HG02642 (cell line): ENCODE results near the gene WNT3A.

Experiments used
- ATAC-seq: cut with Tn5 transposase; IDR thresholded peaks from one replicate; pipeline ENCODE4 v1.9.1; 2021; ENCODE audit warnings: mild to moderate bottlenecking; ENCODE audit not compliant: unreplicated experiment, poor library complexity

The WNT3A gene

DNA sequence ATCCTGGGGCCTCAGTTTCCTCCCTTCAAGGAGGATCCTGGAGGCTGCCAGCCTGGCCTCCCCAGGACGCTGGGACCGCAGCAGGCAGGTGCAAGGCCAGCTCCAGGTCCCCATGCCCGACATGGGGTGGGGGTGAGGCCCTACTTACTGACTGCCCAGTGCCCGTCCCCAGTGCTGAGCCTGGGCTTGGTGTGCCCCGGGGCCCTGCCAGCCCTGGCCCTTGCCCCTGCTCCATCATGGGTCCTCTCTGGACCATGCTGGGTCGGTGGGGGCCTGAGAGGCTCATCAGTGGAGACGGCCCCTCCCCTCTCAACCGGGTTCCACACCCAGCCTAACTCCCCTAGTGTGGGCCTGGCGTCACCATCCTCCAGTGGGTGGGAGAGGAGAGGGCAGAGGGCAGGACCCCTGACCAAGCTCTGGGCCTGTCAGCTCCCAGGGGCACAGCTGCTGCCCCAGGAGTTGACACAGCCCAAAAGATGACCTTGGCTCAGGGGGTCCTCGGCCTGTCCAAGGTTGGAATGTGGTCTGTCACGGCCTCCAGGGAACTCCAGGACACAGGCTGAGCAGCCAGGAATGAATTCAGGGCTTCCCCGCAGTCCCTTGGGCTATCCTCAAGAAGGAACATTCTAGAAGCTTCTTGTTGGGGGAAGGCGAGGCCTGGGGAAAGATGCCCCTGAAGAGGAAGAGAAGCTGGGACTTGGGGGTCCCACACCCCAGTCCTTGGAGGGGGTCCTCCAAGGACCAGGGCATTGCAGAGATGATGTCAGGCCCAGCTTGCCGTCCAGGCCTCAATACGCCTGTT, 58.1 kb downstream of the WNT3A start:
- ATAC-seq, result no peak

DNA sequence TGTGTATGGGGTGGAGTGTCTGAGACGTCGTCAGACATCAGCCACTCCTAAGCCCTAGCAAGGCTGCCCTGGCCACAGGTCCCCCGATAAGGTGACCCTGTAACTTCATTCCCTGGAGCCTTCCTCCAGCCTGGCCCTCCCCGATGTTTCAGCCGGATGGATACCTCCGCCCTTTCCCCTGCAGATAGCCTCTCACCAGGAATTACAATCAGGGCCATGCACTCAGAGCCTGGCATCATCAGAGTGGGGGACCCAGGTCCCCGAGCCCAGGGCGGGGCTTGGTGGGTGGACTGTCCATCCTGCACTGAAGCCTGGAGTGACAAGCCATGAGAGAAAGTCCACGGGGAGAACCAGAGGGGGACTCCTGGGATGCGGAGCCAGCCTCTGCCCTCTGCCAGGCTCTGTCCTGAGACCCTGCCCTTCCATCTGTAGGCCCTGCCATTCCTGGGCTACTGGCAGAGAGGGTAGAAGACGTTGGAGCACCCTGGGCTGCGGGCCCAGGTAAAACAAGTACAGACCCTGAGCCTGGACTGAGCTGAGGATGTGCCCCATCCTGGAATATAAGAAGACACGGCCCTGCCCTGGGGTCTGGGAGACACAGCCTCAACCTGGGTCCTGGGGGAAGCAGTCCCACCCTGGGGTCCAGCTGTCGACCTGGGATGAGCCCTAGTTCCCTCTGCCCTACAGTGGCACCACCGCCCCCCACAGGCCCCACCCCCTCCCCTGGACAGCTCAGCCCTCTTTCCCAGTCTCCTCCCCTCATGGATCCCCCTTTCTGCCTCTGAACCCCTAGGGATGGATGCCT, 58.9 kb downstream of the WNT3A start:
- ATAC-seq, result no peak

DNA sequence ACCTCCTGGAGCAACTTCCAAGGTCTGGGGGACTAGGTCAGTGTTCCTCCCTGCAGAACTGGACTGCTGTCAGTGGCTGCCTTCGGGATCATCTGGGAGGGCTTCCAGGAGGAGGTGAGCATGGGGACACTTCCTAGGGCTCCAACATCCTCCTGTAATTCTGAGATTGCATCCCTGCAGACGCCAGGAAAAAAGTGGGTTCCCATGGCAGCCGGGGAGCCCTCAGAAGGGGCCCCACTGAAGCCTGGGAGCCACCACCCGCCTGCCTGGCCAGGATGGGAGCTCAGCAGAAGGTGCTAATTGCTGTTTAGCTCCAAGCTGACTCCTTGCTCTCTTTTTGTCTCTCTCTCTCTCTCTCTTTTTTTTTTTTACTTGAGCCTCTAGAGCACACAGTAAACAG, 59.6 kb downstream of the WNT3A start:
- no peak for ATAC-seq

DNA sequence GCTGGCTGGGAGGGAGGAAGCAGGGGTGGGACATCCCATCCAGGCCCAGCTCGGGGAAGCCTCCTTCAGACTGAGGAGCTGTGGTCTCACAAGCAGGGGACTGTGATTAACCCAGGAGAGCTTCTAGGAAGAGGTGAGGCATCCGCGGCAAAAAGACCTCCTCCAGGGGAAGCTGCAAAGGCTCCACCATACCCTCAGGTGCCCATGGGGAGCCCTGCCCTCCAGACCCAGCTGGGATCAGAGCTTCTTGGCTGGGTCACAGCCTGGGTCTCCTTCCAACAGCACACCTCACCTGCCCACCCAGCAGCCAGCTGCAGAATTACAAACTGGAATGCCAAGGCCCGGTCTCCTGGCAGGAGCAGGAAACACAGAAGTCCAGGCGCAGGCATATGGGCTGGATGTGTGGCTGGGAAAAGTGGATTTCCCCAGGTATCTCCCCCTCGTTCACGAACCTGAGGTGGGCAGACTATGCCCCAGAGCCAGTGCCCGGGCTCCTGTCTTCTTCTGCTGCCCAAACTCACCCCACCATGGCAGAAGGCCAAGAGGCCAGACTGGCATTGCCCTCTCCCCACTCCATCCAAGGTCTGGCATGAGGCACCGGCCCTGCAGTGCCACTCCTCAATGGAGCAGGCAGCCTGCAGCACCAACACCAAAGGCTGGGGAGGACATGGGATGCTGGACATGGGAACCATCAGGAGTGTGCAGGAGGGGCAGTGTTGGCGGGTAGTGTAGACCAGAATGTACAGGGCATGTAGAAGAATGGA, 60.3 kb downstream of the WNT3A start:
- ATAC-seq, result no peak

DNA sequence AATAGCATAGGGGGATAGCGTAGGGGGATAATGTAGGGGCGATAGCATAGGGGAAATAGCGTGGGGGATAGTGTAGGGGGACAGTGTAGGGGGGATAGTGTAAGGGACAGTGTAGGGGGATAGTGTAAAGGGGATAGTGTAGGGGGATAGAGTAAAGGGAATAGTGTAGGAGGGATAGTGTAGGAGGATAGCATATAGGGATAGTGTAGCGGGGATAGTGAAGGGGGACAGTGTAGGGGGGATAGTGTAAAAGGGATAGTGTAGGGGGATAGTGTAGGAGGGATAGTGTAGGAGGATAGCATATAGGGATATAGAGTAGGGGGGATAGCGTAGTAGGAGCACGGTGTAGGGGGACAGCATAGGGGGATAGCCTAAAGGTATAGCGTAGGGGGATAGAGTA, 61.6 kb downstream of the WNT3A start:
- no peak for ATAC-seq

DNA sequence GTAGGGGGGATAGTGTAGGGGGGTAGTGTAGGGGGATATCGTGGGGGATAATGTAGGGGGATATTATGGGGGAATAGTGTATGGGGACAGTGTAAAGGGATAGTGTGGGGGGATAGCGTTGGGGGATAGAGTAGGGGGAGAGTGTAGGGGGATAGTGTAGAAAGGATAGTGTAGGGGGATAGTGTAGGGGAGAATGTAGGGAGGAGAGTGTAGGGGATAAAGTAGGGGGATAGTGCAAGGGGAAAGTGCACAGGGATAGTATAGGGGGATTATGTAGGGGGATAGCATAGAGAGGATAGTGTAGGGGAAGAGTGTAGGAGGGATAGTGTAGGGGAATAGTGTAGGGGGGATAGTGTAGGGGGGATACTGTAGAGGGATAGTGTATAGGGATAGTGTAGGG, 63.4 kb downstream of the WNT3A start:
- ATAC-seq, result no peak

DNA sequence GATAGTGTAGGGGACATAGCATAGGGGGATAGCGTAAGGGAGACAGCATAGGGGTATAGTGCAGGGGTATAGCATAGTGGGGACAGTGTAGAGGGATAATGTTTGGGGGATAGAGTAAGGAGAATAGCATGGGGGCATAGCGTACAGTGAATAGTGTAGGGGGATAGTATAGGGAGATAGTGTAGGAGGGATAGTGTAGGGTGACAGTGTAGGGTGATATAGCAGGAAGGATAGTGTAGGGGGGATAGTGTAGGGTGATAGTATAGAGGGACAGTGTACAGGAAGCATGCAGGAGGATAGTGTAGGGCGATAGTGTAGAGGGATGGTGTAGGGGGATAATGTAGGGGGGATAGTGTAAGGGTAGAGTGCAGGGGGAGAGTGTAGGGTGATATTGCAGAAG, 64.1 kb downstream of the WNT3A start:
- no peak for ATAC-seq

DNA sequence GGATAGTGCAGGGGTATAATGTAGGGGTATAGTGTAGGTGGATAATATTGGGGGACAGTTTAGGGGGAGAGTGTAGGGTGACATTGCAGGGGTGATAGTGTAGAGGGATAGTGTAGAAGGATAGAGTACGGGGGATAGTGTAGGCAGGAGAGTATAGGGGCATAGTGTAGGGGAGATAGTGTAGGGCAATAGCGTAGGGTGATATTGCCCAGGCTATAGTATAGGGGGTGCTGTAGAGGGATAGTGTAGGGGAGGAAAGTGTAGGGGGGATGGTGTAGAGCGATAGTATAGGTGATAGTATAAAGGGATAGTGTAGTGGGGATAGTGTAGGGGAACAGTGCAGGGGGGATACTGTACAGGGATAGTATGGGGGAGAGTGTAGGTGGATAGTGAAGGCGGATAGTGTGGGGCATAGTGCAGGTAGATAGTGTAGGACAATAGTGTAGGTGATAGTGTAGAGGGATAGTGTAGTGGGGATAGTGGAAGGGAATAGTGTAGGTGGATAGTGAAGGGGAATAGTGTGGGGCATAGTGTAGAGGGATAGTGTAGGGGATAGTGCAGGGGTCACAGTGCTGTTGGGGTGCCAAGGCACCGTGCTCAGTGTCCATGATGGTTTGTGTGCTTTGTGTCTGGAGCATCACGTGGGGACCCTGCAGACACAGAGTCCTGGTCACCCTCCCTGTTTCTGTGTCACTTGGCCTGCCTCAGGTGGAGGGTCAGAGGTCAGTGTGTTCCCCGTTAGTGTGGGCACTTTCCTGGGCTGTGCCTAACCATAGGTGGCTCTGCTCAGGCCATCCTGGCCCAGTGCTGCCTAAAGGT, 65.2 kb downstream of the WNT3A start:
- no peak for ATAC-seq

DNA sequence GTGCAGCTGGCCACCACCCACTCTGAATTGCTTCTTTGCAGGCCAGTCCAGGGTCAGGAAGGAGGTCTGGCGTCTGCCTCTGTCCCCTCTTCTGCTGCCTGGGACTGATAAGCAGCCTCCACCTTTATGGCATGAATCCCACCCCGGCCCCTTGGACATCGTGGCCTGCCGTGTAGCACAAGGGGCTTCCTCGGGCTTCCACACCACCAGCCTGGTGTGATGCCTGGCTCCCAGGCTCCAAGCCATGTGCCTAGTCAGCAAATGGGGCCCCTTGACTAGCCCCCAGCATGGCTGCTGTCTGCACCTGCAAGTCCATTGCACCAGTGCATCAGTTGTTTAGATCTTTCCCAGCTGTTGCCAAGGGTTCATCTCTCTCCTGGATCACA, 65.9 kb downstream of the WNT3A start:
- ATAC-seq, result no peak

DNA sequence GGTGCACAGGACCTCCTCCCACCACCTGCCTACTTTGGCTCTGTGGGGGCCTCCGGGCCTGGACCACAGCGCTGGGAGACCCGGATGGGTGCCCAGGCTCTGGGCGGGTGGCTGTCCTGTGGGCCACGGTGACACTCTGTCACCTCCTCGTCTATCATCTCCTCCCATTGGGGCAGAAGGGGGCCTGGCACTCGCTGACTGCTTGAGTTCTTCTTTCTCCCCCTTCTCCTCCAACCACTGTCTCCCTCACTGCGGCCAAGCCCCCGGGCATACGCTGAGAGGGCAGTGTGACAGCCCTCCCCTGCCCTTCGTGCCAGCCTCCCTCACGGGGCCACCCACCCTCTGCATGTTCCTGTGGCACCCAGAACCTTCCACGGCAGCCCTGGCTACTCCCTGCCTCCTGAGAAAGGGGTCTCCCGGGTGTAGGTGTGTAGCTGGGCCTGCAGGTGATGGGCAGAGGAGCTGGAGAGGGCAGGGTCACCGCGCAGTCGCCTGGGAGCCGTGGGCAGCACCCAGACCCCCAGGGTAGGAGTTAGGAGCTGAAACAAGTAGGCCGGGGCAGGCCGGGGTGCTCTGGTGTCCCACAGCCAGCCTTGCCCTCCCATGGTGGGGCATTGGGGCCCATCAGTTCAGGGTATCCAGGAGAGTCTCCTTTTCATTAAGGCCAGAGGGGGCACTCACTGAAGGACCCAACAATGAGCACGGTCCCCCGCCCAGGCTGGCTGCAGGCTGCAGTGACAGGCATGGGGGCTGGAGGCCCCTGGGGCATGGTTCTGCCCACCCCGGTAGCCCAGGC, 66.5 kb downstream of the WNT3A start:
- no peak for ATAC-seq

DNA sequence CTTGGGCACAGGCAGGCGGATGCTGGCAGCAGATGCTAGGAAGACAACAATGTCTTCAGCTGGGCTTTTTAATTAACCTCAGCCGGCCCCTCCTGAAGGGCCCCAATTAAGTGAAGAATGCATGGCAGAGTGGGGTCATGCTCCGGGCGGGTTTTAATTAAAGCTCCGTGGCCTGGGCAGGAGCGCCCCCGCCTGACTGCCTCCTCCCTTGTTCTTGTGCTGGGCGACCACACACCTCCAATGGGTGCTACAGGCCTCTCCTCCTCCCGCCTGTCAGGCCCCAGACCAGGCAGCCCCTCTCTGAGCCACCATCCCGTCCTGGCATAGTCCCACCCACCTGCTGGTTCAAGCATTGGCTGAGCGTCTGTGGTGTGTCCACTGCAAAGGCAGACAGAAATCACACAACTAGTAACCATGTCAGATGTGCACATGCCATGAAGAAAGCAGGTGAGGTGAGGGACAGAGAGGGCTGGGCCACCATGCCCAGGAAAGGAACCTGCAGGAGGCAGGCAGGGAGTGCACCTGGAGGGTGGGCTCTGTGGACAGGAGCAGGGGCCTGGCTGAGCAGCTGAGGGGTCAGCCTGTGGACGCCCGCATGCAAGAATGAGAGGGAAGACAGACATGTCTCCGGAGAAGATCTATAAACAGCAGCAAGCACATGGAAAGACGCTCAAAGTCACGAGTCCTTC, 67.2 kb downstream of the WNT3A start:
- no peak for ATAC-seq

DNA sequence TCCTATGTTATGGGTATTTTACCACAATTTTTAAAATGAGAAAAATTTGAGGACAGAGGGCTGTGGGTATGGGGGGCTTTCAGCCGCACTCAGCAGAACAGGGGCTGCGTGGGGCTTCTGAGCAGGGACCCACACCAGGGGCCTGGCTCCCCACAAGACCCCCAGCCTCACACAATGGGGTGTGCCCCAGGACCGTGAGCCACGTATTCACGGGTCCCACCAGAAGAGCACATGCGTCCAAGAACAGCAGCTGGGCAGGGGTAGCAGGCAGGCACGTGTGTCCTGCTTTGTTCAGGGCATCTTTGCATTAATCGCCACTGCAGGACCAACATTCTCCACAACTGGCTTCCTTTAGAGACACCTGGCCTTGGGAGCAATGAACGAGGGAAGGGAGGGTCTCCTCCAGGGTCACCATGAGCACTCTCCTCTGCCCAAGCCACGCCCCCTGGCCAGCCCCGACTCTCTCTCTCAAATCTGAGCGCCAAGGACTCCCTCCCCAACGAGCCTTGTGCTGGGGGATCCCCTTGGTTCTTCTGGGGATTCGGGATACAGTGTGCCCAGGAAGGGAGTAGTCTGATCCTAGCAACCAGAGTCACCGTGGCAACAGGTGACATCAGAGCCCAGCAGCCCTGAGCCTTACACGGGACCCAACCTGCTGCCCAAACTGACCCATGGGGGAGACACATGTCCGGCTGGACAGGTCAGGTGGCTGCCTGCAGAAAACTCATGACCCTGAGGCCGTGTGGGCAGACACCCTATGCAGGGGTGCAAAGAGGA, 68.3 kb downstream of the WNT3A start:
- ATAC-seq, result no peak

DNA sequence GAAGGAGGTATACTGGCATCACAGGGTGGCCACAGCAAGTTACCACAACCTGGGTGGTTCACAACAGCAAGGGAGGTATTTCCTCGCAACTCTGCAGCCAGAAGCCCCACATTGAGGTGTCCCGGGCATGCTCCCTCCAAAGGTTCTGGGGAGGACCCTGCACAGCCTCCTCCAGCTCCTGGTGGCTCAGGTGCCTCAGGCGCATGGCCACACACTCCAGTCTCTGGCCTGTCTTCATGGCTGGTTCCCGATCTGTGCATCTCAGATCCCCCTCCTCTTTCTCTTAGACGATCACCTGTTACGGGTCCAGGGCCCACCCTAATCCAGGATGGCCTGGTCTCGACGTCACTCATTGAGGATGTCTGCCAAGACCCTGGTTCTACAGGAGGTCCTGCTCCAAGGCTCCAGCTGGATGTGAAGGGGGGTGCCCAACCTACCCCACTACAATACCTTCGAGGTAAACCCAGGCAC, 69.0 kb downstream of the WNT3A start:
- no peak for ATAC-seq

DNA sequence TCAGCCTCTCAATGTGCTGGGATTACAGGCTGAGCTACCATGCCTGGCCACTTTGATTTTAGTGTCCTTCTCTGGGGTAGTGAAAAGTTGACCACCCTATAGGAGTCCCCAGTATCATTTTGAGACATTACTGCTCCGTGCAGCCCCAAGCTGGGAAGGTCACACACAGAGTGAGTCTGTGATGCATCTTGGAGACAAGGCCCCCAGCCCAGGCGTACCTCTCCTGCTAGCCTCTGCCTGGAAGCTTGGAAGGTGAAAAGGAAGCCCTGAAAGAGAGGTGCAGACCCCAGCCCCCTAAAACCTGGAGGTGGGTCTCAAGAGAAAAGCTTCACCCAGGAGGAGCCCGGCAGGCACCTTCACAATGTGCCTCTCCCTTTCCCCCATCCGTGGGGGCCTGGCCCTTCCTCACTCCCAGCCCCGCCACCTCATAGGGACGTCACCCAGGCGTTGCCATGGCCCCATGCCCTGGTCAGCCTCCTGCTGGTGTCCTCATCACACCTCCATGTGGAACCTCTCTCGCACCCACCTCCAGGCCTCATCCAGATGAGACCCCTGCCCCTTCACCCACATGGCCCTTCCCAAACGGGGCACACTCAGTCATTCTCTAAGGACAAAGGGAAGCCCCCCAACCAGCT, 70.1 kb downstream of the WNT3A start:
- ATAC-seq, result no peak

DNA sequence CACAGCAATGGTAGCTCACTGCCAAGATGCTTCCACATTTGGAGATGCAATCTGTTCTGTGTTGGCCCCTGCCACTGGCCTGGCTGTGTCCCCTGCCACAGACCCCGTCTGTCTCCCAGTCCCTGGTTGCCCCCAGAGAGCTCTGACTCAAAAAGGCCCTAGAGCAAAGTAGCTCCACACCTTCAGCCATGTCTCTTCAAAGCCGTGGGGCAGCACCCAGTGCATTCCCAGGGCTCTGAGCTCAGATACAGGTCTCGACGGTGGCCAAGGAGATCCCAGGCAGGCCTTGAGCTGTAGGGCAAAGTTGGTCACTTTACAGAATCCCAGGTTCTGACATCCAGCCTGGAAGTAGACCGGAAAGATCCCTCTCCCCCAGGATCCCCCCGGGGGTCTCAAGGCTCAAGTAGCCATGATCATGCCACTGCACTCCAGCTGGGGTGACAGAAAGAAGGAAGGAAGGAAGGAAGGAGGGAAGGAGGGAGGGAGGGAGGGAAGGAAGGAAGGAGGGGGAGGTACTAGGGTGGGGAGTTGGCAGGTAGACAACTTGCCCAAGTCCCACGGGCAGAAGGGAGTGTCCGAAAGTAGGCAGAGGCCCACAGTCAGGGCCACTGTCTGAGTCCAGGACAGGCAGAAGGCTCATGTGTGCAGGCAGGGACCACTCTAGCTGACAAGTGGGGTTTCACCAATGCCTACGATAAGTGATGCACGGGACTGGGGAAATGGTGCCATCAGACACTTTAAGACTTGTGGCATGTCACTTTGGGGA, 71.0 kb downstream of the WNT3A start:
- ATAC-seq, result no peak

DNA sequence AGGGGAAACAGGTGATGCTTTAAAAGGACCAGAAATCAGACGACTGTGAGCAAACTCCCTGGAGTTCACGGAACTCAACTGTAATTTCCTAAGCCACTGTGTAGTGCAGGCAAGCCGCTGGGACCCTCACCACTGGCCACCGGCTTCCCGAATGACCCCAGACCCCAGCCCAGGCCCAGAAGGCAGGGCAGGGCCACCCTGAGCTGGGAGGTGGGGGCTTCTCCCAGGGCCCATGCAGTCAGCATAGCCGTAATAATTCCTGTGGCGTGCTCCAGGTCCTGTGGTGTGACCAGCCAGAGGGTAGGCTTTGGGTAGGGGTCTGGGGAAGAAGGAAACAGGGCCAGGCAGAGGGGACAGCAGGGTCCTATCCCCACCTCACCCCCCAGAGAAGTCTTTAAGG, 72.2 kb downstream of the WNT3A start:
- no peak for ATAC-seq
